Limb (tissue), 2 donors: Measurements from ENCODE around the gene CECR2.
A peak's percentile ranks its signal among the peaks of the same experiment; 100 is the strongest.

ENCODE experiments used
- DNase-seq, 2 donors: peaks; one replicate each; pipeline ENCODE4 v3.0.0-alpha.2; 2016; ENCODE audit errors: extremely low spot score in 2 of 2

Gene CECR2

DNA sequence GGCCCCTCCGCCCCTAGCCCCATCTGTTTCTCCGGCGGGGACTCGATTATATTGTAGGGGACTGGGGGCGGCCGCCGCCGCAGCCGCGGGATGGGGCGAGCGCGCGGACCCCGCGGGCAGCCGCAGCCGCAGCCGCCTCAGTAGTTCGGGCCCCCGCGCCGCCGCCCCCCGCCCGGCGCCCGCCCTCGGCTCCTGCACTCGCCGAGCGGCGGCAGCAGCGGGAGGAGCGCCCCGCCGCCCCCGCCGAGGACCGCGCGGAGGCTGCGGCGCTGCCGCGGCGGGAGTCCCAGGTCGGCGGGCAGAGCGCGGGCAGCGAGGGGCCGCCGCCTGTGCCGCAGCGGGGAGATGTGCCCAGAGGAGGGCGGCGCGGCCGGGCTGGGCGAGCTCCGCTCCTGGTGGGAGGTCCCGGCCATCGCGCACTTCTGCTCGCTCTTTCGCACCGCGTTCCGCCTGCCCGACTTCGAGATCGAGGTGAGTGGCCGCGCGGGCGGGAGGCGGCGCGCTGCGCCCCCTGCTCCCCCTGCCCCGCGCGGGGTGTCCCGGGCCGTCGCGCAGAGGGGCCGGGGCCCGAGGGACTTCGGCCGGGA is at the start of gene CECR2:
Gene CECR2, plus strand, starts transcription at position 22 of the 587 bp plus-strand sequence. Its CDS starts 324 bp downstream, at position 346.
- DNase-seq: peak; percentile 49 to 76

DNA sequence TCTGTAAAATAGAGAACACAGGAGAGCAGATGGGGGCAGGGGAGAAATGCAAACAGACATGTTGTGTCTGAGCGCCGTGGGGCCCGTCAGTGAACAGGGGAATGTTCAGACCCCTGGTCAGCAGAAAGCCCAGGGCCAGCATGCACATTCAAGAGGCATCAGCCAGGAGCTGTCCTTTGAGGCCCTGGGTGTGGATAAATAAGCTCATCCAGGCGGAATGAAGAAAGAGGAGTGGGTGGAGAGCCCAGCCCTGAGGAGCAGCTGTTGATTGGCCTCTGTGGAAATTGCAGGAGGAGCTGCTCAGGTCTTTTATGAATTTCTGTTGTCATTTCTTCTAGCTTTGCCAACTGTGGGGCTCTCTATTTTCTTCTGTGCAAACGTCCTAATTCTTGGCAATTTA is 49.7 kb upstream of the CECR2 start:
- DNase-seq: no peak

DNA sequence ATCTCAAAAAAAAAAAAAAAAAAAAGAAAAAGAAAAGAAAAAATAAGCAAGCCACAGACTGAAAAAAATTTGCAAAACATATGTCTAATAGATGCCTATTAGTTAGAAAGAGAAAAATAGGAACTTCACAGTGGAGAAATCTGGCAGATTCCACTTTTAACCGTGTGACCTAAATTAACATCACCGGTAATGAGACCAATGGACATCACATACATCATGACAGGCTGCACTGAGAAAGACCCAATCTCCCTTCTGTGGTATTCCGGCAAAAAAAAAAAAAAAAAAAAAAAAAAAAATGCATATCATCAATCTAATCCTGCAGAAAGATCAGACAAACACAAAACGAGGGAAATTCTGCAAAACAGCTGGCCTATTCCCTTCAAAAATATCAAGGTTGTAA is 46.7 kb upstream of the CECR2 start:
- DNase-seq: no peak

DNA sequence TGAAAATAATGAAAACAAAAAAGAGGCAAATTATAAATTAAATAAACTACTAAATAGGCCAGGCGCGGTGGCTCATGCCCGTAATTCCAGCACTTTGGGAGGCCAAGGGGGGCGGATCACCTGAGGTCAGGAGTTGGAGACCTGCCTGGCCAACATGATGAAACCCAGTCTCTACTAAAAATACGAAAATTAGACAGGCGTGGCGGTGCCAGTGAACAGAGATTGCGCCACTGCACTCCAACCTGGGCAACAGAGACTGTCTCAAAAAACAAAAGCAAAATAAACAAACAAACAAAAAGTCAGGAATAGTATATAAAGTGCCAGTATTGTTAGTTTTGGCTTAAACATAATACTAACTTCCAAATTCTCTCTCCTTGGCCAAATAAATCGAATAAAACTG is 37.6 kb upstream of the CECR2 start:
- no peak for DNase-seq

DNA sequence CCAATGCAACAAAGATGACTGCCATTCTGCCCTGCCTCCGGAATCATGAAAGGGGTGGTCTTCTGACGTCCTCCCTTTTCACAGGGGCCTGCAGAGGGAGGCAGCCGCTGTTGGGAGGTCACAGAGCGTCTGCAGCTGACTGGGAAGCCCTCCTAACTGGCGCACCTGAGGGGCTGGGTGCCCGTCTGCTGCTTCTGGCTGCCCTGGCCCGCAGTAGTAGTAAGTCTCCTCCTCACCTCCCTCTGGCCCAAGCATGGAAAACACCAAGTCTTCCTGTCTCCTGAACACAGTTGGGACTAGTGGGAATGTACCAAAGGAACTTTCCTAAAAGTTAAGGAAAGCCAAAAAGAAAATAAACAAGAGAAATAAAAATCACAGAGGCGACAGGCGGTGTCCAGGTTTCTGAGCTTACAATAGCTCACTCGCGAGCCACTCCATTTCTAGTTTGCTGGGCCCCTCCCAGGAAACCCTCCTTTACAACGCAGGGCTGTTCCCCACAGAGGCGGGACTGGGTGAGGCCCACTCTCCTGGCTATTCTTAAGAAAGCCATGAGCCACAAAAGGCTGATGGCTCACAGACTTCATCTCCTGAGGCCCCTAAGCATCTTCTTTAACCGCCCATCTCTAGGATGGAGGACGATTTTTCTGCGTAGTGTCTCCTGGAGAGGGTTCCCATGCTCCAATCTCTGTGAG is 37.0 kb upstream of the CECR2 start:
- DNase-seq: no peak

DNA sequence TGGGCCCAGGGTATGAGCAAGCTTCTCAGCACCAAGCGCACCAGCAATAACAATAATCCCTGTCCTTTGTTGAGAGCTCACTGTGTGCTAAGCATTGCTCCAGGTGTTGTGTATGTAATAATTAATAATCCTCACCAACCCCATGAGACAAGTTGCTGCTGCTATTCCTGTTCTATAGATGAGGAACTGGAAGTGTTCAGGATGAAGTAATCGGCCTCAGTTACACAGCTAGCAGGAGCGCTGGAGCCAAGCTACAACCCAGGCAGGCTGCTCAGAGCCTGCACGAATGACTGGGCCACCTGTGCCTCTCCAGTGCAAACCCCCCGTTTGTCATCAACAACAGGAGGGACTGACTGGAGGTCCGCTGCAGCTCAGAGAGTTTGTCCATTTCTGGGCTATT is 35.2 kb upstream of the CECR2 start:
- no peak for DNase-seq

GRCh38 chr22:17334983-17335382 is 34.3 kb upstream of the CECR2 start:
- no peak for DNase-seq

GRCh38 chr22:17336061-17336460 is 33.2 kb upstream of the CECR2 start:
- no peak for DNase-seq

- DNase-seq: no peak
Observed at GRCh38 chr22:17337639-17338038, 31.6 kb upstream of the CECR2 start.

DNA sequence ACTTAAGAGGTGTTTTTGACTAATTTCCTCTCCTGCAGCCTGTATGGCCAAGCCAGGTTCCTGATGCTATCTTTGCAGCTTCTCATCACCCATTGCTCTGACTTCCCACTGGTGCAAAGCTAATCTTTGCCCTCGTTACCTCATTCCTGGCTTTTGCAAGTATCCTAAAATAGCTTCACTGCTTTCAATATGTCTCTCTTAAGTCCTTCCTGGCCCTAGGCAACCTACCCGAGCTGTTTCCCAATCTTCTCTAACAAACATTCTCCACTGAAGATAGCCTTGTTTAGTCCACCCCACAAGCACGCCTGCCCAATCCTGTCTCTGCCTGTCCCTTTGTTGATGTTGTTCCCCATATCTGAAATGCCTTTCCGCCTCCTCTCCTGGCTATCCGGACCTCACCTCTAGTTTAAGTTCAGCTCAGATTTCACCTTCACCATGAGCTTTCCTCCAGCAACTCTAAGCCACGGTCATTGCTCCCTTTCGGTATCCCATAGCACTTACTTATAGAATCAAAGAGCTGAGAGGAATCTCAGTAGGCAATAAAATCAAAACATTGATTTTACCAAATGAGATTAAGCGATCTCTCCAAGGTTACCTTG is 30.1 kb upstream of the CECR2 start:
- DNase-seq: no peak

DNA sequence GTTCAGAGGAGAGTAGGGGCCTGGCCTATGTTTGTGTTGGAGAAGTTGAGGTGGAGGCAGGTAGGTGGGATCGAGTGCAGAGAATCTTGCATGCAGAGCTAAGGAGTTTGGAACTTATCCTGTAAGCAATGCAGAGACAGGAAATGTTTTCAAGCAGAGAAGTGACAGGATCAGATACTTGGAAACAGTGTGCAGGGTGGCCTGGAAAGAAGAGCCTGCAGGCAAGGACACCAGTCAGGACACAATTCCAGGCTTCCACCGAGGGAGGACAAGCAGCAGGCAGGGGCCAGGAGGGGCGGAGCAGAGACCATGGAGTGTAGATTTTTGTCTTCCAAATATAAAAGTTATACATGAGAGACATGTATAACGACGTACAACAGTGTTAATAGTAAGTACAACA is 26.9 kb upstream of the CECR2 start:
- no peak for DNase-seq

DNA sequence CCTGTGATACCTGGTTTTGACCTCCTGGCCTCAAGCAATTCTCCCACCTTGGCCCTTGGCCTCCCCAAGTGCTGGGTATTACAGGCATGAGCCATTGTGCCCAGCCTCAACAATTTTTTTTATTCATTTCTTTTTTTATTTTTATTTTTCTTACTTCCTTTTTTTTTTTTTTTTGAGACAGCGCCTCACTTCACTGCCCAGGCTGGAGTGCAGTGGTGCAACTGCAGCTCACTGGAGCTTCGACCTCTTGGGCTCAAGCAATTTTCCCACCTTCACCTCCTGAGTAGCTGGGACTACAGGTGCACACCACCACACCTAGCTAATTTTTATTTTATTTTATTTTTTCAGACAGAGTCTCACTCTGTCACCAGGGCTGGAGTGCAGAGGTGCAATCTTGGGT is 25.5 kb upstream of the CECR2 start:
- DNase-seq: no peak

- DNase-seq: no peak
Observed at GRCh38 chr22:17346578-17346977, 22.7 kb upstream of the CECR2 start.

GRCh38 chr22:17347724-17348123 is 21.5 kb upstream of the CECR2 start:
- DNase-seq: no peak

DNA sequence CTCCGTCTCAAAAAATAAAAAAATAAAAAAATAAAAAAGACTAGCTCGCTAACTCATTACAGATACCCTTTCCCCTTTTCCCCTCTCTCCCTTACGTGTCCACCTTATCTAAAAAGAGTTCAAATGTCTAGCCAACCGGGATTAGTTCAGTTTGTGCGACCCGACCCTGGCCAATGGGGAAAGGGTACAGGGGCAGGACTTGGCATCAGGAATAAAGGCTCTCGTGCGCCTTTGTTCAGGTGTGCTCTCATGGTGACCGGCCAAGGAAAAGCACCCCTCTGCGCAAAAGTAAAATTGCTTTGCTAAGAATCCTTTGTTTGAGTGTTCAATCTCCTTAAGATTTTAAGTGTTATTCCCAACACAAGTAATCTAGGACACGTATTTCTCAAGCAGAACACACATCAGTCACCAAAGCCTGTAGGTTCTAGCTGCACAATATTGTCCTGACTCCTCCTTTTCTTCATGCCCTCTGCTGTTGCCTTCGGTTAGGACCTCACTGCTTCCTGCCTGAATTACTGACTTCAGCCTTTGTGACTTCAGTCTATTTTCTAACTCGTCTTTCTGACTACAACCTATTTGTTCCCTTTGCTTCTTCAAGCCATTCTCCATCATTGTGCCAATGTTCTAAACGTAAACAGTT is 20.7 kb upstream of the CECR2 start:
- no peak for DNase-seq

- DNase-seq: no peak
Observed at GRCh38 chr22:17349172-17349571, 20.1 kb upstream of the CECR2 start.

- no peak for DNase-seq
Observed at GRCh38 chr22:17350292-17350691, 19.0 kb upstream of the CECR2 start.

DNA sequence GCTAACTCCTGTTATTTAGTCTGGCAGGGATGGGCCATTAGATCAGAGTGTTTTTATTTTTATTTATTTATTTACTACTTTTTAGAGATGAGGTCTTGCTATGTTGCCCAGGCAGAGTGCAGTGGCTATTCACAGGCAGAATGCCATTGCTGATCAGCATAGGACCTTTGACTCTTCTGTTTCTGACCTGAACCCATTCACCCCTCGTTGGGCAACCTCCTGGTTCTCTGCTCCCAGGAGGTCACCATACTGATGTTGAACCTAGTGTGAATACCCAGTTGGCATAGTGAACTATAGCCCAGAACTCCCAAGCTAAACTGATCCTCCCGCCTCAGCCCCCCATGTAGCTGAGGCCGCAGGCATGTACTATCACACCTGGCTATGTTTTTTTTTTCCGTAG is 16.5 kb upstream of the CECR2 start:
- no peak for DNase-seq

- DNase-seq: no peak
Observed at GRCh38 chr22:17357688-17358087, 11.6 kb upstream of the CECR2 start.

DNA sequence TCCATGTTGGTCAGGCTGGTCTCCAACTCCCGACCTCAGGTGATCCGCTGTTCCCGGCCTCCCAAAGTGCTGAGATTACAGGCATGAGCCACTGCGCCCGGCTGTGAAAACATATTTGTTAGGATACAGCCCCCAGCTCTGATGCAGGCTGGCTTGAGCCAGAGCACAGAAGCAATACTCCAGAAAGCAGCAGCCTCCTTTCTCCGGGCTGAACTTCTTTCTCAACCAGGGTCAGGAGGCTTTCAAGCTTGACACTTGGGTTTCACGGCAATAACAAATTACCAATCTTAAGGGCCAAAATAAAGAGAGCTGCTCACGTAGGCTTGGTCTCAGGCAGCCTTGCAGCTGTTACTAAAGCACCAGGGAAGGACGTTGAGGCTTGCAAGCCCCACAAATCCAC is 10.8 kb upstream of the CECR2 start:
- DNase-seq: no peak

DNA sequence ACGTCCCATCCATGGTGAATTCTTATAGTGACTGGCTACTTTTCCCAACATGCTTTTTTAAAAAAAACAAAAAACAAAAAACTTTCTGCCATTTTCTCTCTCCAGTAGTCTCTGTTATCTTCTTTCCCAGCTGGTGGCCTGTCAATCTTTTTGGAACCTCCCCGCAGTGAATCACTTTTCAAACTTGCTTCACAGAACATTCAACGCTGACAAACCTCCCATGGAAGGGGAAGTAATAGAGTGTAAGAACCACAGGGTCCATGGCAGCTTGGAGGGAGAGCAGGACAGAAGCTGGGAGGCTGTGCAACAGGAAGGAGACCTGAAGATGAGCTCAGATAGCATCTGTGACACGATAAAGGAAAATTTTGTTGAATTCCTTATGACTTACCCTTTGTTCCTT is 9.8 kb upstream of the CECR2 start:
- DNase-seq: no peak

DNA sequence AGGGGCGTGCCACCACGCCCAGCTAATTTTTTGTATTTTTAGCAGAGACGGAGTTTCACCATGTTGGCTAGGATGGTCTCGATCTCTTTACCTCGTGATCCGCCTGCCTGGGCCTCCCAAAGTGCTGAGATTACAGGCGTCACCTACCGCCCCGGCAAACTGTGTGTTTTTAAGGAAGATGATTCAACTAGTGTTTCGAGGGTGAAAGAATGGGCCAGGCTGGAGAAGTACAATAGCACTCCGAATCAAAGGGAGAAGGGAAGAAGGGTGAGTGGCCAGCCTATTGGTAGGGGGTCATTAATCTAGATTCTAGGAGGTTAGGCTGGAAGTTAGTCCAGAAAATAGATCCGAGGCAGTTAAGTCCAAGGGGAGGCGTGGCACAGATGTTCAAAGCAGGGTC is 2.9 kb upstream of the CECR2 start:
- no peak for DNase-seq

DNA sequence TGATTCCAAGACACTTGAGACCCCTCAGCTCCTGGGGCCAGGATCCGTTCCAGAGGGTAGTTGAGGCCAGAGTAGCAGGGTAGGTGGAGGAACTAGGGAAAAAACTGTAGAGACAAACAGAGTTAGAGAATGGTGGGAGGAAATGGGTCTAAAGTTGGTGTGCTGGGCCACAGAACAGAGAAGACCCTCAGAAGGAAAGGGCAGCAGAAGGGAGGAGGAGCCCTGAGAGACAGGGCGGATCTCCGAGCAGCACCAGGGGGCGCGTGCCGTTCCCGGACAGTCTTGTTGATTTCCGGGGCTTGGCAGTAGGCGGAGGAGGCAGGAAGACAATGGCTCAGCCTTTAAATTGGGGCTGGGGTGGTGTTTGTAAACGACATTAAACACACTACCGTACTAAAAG is 2.4 kb upstream of the CECR2 start:
- DNase-seq: peak in 1 of 2 donors; percentile 60
